Ovary (tissue), 9 donors: ENCODE measurements around the gene SV2C. TPM values are rescaled to one million over a fixed set of nuclear protein-coding genes. Genes with fewer than 3 reads are reported as not detected.

Source experiments
- DNase-seq, 5 donors: peaks; one replicate each; pipeline ENCODE4 v3.0.0-alpha.2; 2019 to 2020
- H3K27ac ChIP-seq, 2 donors: fragments of 200-600 bp; one replicate each; pipeline versions ENCODE4 v1.5.1 to v1.8.0; 2019 to 2022
- H3K27me3 ChIP-seq: fragments of 200-600 bp; one replicate; pipeline ENCODE4 v1.8.0; 2022
- H3K36me3 ChIP-seq: fragments of 200-600 bp; sonication (generic); one replicate; pipeline ENCODE4 v1.5.1; 2019
- H3K4me1 ChIP-seq: one replicate; pipeline ENCODE4 v1.8.1; 2013; ENCODE audit warnings: mild to moderate bottlenecking, moderate library complexity; ENCODE audit not compliant: insufficient read depth
- H3K4me3 ChIP-seq: fragments of 200-600 bp; sonication (generic); one replicate; pipeline ENCODE4 v1.5.1; 2017
- H3K9me3 ChIP-seq, 2 donors: fragments of 200-600 bp in 1 of 2; sonication (generic) in 1 of 2; one replicate each; pipeline versions ENCODE4 v1.5.1 to v1.8.1; 2013 to 2019; ENCODE audit warnings: mild to moderate bottlenecking in 1 of 2, moderate library complexity in 1 of 2
- EP300 ChIP-seq: sonication (generic); formaldehyde crosslinking; IDR thresholded peaks from one replicate; pipeline ENCODE4 v1.6.1; 2017; ENCODE audit warnings: antibody characterized with exemption
- POLR2A ChIP-seq: fragments of 450-650 bp; IDR thresholded peaks from one replicate; pipeline ENCODE4 v1.6.1; 2017; ENCODE audit warnings: antibody characterized with exemption, mild to moderate bottlenecking, moderate library complexity
- WGBS, 3 donors: extraction: QIAGEN DNeasy Blood & Tissue Kit in 1 of 3; methylation state at CpG; one replicate each; pipeline versions ENCODE4 v1.1.5 to v1.1.7; 2013 to 2017; 5-methylcytosine and 5-hydroxymethylcytosine counted together
- intact Hi-C, 4 donors: fragments of 100-400 bp; cut with DNase I; formaldehyde crosslinking; loops; one replicate each; pipeline versions ENCODE4 v1.11.0 to v1.15.1; 2022 to 2023
- polyA plus RNA-seq, 2 donors: library from polyadenylated mRNA; stranded (reverse); fragments of 200-250 nt in 1 of 2; fragments of 350-450 nt in 1 of 2; fragmentation: Illumina TruSeq in 1 of 2; extraction: RNeasy Lipid Tissue Mini Kit (QIAGEN cat#74804) in 1 of 2; gene quantifications; one replicate each; pipeline ENCODE4 v1.2.3, GENCODE V29; 2013 to 2014
- total RNA-seq, 7 donors: library from RNA; depleted of rRNA in 2 of 7; stranded (reverse); fragments of >200 nt in 2 of 7; fragmentation: NEBNext Ultra II Directional in 3 of 7; extraction: Animal tissue kit (Norgen Biotek cat#: 25700) in 3 of 7; gene quantifications; one replicate each; pipeline versions ENCODE4 v1.1.0 to v1.2.4, GENCODE V29; 2016 to 2023
- TF ChIP-seq, protein P1 (sequence below), 3 donors: fragments of 450-650 bp in 2 of 3; fragments of 200-600 bp in 1 of 3; IDR thresholded peaks; one replicate each; pipeline versions ENCODE4 v1.5.1 to v1.8.0; 2016 to 2022; ENCODE audit warnings: antibody characterized with exemption in 3 of 3, mild to moderate bottlenecking in 1 of 3
- donor health status: DM: no; HTN: no; CAD: no; lungs with moderate emphysema.
- donor health status: DM: no; HTN: no; CAD: no.
- donor health status: Bipolar disorder and iron deficiency.
- donor health status: DM: yes; HTN: yes; CAD: no.
- donor health status: DM: no; HTN: no; CAD: no.
- donor health status: DM: yes; HTN: yes; CAD: no.

SV2C gene
- total and polyA plus RNA-seq, 9 donors = 0.10 to 1.3 (median 0.51) TPM

DNA sequence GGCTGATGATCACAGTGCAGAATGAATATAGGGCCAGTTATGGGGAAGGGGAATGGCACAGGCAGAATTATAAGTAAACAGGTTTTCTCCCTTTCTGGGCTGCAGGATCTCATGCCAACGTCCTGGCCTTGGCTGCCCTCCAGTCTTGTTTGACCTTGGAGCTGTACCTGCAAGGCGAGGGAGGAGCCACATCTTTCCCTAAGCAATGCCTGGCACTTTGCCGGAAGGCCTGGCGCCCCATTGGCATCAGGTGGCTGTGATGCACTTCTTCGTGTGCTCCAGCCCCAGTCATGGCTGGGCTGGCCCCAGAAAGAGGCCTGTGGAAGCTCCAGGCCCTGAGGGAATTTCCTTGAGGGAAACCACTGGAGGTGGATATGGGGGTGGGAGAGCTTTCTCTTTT, 303.2 kb downstream of the SV2C start:
- Histone ChIP-seq H3K4me1 (no peaks in the 10 kb centered on the region), H3K36me3 (no peaks in the 10 kb centered on the region), H3K27me3 (no peaks in the 10 kb centered on the region), H3K9me3 (no peaks in the 10 kb centered on the region), H3K27ac (no peak overlapping the region), H3K4me3 (no peak overlapping the region)
- DNase-seq = peak in 4 of 5 donors; percentile 18 to 55 (median 28)
- 51 to 56% (median 55%) methylated on average over 5 of the region's 5 CpGs for WGBS, 3 donors
- TF ChIP-seq EP300 = no peak
- TF ChIP-seq, protein P1, sequence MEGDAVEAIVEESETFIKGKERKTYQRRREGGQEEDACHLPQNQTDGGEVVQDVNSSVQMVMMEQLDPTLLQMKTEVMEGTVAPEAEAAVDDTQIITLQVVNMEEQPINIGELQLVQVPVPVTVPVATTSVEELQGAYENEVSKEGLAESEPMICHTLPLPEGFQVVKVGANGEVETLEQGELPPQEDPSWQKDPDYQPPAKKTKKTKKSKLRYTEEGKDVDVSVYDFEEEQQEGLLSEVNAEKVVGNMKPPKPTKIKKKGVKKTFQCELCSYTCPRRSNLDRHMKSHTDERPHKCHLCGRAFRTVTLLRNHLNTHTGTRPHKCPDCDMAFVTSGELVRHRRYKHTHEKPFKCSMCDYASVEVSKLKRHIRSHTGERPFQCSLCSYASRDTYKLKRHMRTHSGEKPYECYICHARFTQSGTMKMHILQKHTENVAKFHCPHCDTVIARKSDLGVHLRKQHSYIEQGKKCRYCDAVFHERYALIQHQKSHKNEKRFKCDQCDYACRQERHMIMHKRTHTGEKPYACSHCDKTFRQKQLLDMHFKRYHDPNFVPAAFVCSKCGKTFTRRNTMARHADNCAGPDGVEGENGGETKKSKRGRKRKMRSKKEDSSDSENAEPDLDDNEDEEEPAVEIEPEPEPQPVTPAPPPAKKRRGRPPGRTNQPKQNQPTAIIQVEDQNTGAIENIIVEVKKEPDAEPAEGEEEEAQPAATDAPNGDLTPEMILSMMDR (IDR thresholded peaks at IDR 0.05) = no peak
- TF ChIP-seq POLR2A = no peak
- intact Hi-C loops = no loop called here

DNA sequence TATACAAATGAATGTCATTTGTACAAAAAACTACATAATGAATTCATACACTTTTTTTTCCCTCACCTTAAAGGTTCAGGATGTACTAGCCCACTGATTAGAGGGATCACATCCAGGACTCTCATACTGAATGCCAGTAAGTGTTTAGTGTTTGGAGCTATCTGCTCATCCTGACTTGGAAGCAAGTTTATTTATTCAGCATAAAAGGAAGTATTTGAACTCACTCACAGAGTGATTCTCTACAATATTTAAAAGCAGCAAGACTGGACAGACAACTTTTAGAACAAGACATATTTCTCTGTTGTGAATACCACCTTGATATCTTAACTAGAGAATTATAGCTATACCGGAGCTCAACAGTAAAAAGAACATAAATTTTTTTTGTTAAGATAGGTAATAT, 305.1 kb downstream of the SV2C start:
- H3K4me1 ChIP-seq = no peaks in the 10 kb centered on the region
- H3K27ac ChIP-seq = no peak overlapping the region
- no peak overlapping the region for H3K4me3 ChIP-seq
- intact Hi-C loops = no loop called here
- no peaks in the 10 kb centered on the region for H3K27me3 ChIP-seq
- 50 to 55% (median 53%) methylated on average over 1 of the region's 1 CpG for WGBS, 3 donors
- no peak for DNase-seq
- no peaks in the 10 kb centered on the region for H3K36me3 ChIP-seq
- no peaks in the 10 kb centered on the region for H3K9me3 ChIP-seq
- TF ChIP-seq EP300 (no peak), POLR2A (no peak)
- TF ChIP-seq, protein P1 (IDR thresholded peaks at IDR 0.05) = no peak

DNA sequence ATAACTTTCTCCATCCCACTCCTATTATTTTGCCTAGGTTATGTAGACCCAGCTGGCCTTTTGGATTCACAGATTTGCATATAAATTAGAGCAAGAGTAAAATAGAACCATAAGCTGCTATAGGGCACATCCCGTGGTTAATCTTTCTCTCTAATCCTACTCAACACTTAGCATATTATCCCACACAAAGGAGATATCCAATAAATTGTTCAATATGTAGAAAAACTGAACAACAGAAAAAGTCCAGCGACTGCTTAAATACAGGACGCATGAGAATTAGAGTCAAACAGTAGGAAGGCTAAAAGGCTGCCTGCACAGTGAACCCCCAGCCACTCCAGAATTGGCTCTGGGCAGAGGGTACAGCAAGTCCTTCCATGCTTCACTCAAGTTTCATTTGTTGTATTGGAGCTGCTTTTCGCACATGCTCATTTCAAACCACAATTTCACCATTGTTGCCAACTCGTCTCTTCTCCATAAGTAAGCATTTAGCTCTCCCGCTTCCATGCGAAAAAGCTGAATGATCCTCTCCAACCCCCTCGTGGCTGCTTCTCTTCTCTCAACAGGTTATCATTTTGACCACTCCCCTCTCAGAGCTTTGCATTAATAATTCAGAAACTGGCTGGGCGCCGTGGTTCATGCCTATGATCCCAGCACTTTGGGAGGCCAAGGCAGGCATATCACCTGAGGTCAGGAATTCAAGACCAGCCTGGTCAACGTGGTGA, 305.8 kb downstream of the SV2C start:
- DNase-seq = no peak
- 88 to 91% (median 89%) methylated on average over 11 of the region's 11 CpGs for WGBS, 3 donors
- intact Hi-C loops = no loop called here
- Histone ChIP-seq H3K4me3 (no peak overlapping the region), H3K36me3 (no peaks in the 10 kb centered on the region), H3K9me3 (no peaks in the 10 kb centered on the region), H3K27ac (no peak overlapping the region), H3K27me3 (no peaks in the 10 kb centered on the region), H3K4me1 (no peaks in the 10 kb centered on the region)
- TF ChIP-seq, protein P1 (IDR thresholded peaks at IDR 0.05) = no peak
- TF ChIP-seq EP300 (no peak), POLR2A (no peak)

DNA sequence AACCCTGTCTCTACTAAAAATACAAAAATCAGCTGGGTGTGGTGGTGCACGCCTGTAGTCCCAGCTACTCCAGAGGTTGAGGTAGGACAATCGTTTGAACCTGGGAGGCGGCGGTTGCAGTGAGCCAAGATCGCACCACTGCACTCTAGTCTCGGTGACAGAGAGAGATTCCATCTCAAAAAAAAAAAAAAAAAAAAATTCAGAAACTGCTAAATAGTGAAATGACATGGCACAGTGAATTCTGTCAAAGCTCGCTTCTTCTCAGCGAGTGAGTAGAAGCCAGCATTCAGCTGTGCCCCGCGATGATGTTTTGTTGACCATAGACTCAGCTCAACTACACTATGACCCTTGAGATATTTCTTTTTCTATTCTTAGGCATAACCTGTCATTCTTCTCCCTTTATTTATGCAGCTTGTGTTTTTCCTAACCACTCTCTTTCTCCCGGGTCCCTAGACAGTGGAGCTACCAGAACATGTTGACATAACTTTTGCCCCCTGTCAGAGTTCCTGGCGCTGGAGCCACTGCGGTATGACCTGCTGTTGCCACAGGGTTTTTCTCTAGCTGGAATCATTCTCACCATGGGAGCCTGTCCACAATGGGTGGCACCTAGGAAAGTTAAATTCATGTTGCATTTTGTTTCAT, 306.5 kb downstream of the SV2C start:
- H3K36me3 ChIP-seq = no peaks in the 10 kb centered on the region
- DNase-seq = no peak
- H3K4me1 ChIP-seq = no peaks in the 10 kb centered on the region
- WGBS, 3 donors = 80 to 85% (median 84%) methylated on average over 13 of the region's 13 CpGs
- no peak overlapping the region for H3K27ac ChIP-seq
- no peaks in the 10 kb centered on the region for H3K9me3 ChIP-seq
- intact Hi-C loops = no loop called here
- H3K4me3 ChIP-seq = no peak overlapping the region
- H3K27me3 ChIP-seq = no peaks in the 10 kb centered on the region
- TF ChIP-seq EP300 = no peak
- TF ChIP-seq, protein P1 (IDR thresholded peaks at IDR 0.05) = no peak
- no peak for TF ChIP-seq POLR2A
